Left ventricle myocardium superior (tissue), 1 donor: ENCODE results near the gene TBXA2R. TPM values are rescaled to one million over a fixed set of nuclear protein-coding genes. Genes with fewer than 3 reads are reported as not detected.
A peak's percentile ranks its signal among the peaks of the same experiment; 100 is the strongest.
"Not testable (repeated sequence)": the region's sequence is repeated elsewhere in the genome, so short reads cannot be mapped to it uniquely, and the experiment has no call there.

ENCODE experiments used
- ATAC-seq: fragments of 200-7000 bp; cut with Tn5 transposase; one replicate; pipeline ENCODE4 v1.9.1; 2020; ENCODE audit warnings: mild to moderate bottlenecking, moderate library complexity
- DNase-seq: peaks from one replicate; pipeline ENCODE4 v3.0.0-alpha.2; 2020
- intact Hi-C: fragments of 100-400 bp; cut with micrococcal nuclease; formaldehyde crosslinking; loops from one replicate; pipeline ENCODE4 v1.11.0; 2022
- total RNA-seq: library from RNA; stranded (reverse); fragmentation: NEBNext Ultra II Directional; extraction: Animal tissue kit (Norgen Biotek cat#: 25700); gene quantifications from one replicate; pipeline ENCODE4 v1.2.1, GENCODE V29; 2021
- donor health status: DM: no; HTN: yes; CAD: no; lungs with severe emphysema.

Gene TBXA2R
- total RNA-seq, 1 donor from 2014 or later: 2.0 TPM

- DNase-seq (peak; percentile 100), ATAC-seq (peak; percentile 97)
- intact Hi-C loops: no loop called here
Measured at GRCh38 chr19:3572132-3572854, 34.4 kb downstream of the TBXA2R start.

- ATAC-seq (no peak), DNase-seq (no peak)
- intact Hi-C loops: no loop called here
Measured at GRCh38 chr19:3570606-3571011, 36.1 kb downstream of the TBXA2R start.

DNA sequence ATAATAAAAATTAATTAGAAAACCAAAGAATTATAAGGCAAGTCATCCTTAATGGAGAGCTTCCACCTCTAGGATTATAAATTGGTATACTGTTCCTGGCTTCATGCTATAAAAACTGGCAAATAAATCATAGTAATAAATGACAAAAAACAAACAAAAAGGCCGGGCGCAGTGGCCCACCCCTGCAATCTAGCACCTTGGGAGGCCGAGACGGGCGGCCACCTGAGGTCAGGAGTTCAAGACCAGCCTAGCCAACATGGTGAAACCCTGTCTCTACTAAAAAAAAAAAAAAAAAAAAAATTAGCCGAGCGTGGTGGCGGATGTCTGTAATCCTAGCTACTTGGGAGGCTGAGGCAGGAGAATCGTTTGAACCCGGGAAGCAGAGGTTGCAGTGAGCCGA, 36.6 kb downstream of the TBXA2R start:
- intact Hi-C loops, ATAC-seq, DNase-seq: not testable (repeated sequence)

- no peak for DNase-seq
- no peak for ATAC-seq
- intact Hi-C loops: no loop called here
Measured at GRCh38 chr19:3565139-3565538, 41.5 kb downstream of the TBXA2R start.

- ATAC-seq: no peak
- intact Hi-C loops: no loop called here
- no peak for DNase-seq
Measured at GRCh38 chr19:3563709-3564524, 42.8 kb downstream of the TBXA2R start.

DNA sequence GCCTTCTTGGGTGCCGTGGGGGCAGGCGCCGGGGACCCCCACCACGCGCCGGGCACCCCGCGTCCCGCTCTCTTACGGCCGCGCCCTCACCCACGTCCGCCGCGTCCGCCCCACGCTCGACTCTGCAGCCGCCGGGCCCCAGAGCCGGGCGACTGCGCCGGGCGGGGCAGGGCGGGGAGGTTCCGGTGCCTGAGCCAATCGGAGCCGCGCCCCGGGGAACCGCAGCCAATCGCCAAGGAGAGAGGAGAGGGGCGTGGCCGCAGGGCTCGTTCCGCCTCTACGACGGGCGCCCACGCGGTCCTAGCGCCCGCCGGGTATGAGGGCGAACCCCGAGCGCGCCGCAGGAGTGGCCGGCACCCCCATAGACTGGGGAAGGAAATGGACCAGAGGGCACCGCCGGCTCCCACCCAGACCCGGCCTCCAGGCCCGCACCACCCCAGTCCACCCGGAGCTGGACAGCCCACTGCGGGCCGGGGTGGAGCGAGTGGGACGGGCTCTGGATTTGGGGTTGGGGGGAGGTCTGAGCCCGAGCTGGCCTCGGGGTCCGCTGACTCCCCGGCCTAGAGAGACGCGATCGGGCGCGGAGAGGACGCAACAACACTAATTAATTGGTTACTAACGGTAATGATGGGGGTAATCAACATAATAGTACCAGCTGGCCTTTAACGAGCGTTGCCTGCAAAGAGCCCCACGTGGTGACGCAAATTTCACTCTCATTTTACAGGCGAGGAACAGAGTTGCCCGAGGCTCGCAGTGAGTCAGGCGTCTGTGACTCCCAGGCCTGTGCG, 49.0 kb downstream of the TBXA2R start, which contains the start of gene MFSD12:
Gene MFSD12 (minus strand): TSS at position 126 of the 788 bp plus-strand sequence. CDS start 183 bp downstream, outside the sequence.
- ATAC-seq (peak; percentile 98), DNase-seq (peak; percentile 97)
- intact Hi-C loops: no loop called here

DNA sequence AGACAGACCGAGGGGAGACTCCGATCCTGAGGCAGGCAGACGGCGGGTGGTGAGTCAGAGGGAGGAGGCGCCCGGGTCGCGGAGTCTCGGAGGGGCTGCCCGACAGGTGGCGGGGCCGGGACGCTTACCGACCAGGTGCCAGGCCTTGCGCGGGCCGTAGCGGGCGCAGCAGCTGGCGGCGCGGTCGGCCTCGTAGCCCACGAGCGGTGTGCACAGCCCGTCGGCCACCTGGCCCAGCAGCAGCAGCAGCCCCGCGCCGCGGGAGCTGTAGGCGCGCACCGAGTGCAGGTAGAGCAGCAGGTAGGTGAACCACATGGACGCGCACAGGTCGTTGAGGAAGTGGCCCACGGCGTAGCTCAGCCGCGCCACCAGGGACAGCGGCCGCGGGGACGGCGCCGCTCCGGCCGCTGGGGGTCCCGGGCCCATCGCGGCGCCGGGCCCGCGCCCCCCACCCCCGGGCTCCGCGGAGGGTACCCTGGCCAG, 49.7 kb downstream of the TBXA2R start:
- DNase-seq (peak; percentile 56), ATAC-seq (no peak)
- intact Hi-C loops: no loop called here

GRCh38 chr19:3556423-3556977, 50.2 kb downstream of the TBXA2R start:
- DNase-seq (no peak), ATAC-seq (no peak)
- intact Hi-C loops: no loop called here

DNA sequence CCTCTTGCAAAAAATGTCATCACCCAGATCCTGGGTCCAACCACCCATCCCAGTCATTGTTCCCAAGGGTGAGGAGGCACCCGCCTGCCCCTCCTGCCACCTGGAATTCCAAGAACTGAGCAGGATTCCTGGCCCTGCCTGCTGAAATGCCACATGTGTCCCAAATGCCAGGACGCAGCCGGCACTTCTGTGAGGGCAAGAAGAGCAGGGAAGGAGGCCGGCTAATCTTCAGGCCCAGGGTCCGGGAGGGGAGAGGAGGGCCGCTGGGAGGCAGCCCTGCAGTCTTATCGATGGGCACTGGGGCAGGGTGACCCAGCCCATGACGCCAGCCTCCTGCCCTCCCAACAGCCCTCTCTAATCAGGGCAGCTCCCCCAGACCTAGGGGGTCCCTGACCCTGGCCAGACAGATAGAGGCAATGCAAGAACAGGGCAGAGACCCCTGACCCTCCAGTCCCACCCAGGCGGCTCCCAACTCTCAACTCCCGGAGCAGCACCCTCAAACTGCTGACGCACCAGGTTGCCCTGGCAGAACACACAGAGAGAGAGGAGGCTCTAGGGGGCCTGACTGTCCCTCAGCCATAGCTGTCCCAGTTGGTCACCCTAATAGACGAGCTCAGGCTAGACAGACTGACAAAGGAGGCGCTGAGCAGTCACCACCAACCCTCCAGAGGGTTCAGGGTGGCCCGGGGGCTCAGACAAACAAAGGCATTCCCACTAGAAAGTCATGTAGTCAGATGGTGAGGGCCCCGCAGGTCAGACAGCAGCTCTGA, 50.8 kb downstream of the TBXA2R start:
- ATAC-seq: no peak
- intact Hi-C loops: no loop called here

DNA sequence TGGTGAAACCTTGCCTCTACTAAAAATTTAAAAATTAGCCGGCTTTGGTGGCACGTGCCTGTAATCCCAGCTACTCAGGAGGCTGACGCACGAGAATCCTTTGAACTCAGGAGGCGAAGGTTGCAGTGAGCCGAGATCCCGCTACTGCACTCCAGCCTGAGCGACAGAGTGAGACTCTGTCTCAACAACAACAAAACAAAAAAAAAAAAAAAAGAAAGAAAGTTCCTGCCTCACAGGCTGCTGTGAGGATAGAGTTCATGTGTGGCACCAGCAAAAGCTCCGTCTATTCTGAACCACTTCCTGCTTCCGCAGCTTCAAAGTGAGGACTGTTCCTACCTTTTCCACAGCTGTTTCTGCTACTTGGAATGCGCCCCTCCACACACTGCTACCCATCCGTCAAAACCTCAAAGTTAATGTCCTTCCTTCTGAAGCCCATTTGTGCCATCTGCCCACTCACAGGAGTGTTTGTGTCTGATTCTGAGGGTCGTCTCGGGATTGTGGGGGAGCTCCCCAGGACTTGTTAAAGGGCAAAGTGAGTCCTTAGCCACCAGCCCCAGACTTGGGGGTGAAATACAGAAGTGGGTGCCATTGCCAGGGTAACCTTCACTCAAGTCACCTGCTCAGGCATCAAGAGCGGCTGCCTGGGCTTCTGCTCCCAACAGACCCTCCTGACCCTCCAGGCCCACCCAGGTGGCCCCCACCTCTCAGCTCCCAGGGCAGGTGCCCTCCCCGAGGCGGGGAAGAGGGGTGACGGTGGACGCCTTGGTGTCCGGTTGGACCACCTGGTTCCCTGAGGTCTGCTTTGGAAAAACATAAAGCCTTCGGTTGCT, 52.2 kb downstream of the TBXA2R start:
- ATAC-seq (no peak), DNase-seq (no peak)
- intact Hi-C loops: no loop called here

More for the DNA sequence above, 50.8 kb downstream of the TBXA2R start:
- DNase-seq: no peak

DNA sequence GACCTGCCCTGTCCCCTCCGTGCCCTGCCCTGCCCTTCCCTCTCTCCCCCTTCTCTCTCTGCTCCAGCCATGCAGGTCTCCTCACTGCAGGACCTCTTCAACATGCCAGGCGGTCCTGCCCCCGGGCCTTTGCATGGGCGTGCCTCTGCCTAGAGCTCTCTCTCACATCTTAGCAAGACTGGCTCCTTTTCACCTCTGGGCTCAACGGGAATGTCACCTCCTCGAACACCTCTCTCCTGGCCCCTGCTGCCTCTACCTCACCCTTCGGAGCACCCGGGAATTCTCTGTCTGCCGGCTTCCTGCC, 54.9 kb downstream of the TBXA2R start:
- intact Hi-C loops: no loop called here
- DNase-seq (no peak), ATAC-seq (no peak)

GRCh38 chr19:3550947-3551791, 55.5 kb downstream of the TBXA2R start:
- DNase-seq (no peak), ATAC-seq (no peak)
- intact Hi-C loops: no loop called here

- ATAC-seq: no peak
- intact Hi-C loops: no loop called here
Measured at GRCh38 chr19:3549816-3550215, 56.9 kb downstream of the TBXA2R start.

GRCh38 chr19:3548606-3549005, 58.1 kb downstream of the TBXA2R start:
- no peak for DNase-seq
- intact Hi-C loops: no loop called here
- ATAC-seq: no peak

More at GRCh38 chr19:3549816-3550215, 56.9 kb downstream of the TBXA2R start:
- DNase-seq: no peak

DNA sequence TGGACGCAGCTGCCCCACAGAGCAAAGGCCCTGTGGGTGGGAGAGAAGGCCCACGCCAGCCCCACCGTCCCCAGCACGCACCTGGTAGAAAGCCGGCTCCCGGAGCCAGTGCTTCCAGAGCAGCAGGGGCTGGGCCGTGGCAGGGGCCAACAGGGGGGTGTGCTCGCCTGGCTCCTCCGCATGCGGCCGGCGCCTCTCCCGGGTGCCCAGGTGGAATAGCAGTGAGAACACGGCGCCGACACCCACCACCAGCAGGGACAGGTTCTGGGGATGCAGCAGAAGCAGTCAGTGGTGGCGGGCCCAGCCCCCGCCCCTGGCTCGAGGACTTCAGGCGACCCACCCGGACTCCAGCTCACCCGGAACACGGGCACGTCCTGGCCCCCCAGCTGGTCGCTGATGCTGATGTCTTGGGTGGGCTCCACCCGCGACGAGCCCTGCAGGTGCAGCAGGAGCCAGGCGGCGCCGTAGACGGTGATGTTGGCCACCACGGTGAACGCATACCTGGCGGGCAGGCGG, 58.9 kb downstream of the TBXA2R start:
- no peak for ATAC-seq
- intact Hi-C loops: no loop called here
- no peak for DNase-seq

GRCh38 chr19:3547301-3547731, 59.4 kb downstream of the TBXA2R start:
- no peak for ATAC-seq
- intact Hi-C loops: no loop called here
- DNase-seq: no peak

DNA sequence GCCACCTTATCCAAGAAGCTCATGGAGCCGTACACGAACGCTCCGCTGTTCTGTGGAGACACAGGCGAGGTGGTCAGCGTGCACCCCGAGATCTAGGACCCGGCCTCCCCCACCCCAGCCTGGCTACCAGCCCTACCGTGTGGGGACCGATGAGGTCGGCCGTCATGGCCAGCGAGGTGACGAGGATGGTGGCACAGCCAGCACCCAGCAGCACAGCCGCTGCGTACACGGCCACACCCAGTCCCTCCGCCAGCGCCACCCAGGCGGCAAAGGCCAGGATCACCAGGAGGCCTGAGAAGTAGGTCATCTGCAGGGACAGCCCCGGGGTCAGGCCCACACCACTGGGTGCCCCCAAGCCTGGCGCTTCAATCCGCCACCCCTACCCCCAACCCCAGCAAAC, 60.6 kb downstream of the TBXA2R start:
- DNase-seq (no peak), ATAC-seq (no peak)
- intact Hi-C loops: no loop called here
